D721Med (cell line): ENCODE measurements around the gene PRSS53.
A peak's percentile ranks its signal among the peaks of the same experiment; 100 is the strongest.

ENCODE experiments used
- DNase-seq: peaks from one replicate; pipeline ENCODE4 v3.0.0; 2011; ENCODE audit warnings: low spot score; ENCODE audit not compliant: insufficient read length
- FAIRE-seq: peaks from 2 replicates; lab custom pipeline; 2011; peaks lifted over from hg19 to GRCh38; lab: Jason Lieb, UNC
- CTCF ChIP-seq: IDR thresholded peaks from 2 replicates; pipeline ENCODE4 v1.5.1; 2012; ENCODE audit warnings: mild to moderate bottlenecking, control low read depth; ENCODE audit not compliant: insufficient read depth; ENCODE audit errors: missing control alignments

Gene PRSS53

DNA sequence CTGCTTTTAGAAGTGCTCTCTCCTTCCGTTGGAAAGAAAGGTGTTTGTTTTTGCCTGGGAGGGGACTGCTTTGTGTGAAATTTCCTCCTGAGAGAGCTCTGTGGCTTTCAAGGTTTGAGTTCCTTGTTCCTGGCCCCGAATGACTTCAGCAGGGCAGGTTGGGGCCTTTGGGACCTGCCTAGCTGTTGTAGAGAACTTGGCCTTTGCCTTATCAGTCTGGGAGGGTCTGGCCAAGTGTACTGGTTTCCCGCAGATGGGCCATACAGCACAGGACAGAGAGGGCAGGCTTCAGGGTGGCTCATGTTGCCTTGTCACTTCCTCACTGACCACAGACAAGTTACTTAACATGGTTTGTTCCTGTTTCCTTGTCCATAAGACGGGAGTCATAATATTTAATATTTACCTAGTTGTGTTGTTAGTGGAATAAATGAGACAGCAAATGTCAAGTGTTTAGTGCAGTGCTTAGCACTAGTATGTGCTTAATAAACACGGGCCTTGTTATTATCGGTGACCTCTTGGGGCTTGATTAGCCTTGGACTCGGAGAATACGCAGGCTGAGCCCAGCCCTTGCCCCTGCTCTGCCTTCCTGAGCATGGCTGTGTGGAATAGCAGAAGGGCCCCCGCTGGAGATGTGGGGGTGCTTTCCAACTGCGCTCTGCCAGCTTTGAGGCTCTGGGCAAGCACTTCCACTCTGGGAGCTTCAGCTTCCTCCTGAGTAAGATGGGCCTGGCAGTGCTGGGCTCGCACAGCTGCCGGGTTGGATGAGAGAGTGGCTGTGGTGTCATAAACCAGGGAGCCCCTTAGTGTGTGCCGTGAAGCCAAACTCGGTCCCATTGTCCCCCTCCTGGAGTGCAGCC lies 40.2 kb upstream of the PRSS53 start:
- no peak for FAIRE-seq
- no peak for DNase-seq
- TF ChIP-seq CTCF = no peak

DNA sequence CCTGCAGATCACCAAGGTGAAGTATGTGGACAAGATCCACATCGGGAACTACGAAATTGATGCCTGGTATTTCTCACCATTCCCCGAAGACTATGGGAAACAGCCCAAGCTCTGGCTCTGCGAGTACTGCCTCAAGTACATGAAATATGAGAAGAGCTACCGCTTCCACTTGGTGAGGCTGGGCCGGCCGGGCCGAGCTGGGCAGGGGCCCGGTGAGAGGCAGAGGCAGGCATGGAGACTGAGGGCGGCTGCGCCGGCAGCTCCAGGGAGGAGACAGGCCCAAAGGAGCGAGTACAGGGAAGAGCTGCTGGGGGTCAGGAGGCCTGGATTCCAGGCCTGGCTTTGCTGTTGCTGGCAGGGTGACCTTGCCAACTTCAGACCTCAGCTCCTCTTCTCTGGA lies 38.4 kb upstream of the PRSS53 start:
- DNase-seq = no peak
- no peak for TF ChIP-seq CTCF

DNA sequence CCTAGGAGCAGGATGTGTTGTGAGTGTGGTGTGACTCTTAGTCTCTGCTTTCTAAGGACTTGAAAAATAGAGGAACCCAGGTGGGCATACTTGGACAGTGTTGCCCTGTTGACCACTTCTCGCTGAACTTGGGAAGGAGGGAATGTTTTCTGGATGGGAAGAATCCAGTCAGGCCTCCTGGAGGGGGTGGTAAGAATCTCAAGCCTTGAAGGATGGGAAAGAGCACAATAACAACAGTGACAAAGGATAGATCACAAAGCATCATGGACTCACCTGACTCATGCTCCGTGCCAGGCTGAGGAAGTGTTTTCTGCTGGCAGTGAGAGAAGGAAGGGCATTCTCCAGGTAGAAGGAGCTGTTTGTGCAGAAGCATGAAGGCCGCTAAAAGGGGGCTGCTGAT lies 37.1 kb upstream of the PRSS53 start:
- DNase-seq (no peak), FAIRE-seq (no peak)
- no peak for TF ChIP-seq CTCF

More for the DNA sequence above, 38.4 kb upstream of the PRSS53 start:
- no peak for FAIRE-seq

- DNase-seq = no peak
- FAIRE-seq = no peak
Observed at GRCh38 chr16:31120129-31120528, 31.4 kb upstream of the PRSS53 start.

GRCh38 chr16:31118223-31119155 lies 29.7 kb upstream of the PRSS53 start:
- DNase-seq = no peak
- FAIRE-seq = no peak
- TF ChIP-seq CTCF = no peak

More at GRCh38 chr16:31120129-31120528, 31.4 kb upstream of the PRSS53 start:
- TF ChIP-seq CTCF = no peak

GRCh38 chr16:31117384-31118222 lies 28.9 kb upstream of the PRSS53 start, which contains the start of gene KAT8:
KAT8 (plus strand) TSS chr16:31117664; CDS start chr16:31117682, 18 bp downstream.
- FAIRE-seq (no peak), DNase-seq (peak; percentile 93)
- TF ChIP-seq CTCF = no peak
